Neutrophil (primary cell): ENCODE data around the gene MCCC2.
"Not testable (repeated sequence)": the region's sequence is repeated elsewhere in the genome, so short reads cannot be mapped to it uniquely, and the experiment has no call there.

ENCODE experiments used
- H3K27ac ChIP-seq: fragments of 200-600 bp; sonication (generic); 2 replicates; pipeline ENCODE4 v1.5.1; 2016; ENCODE audit warnings: mild to moderate bottlenecking, moderate library complexity
- H3K27me3 ChIP-seq: fragments of 200-600 bp; sonication (generic); 2 replicates; pipeline ENCODE4 v1.6.0; 2016; ENCODE audit warnings: mild to moderate bottlenecking
- H3K36me3 ChIP-seq: fragments of 200-600 bp; sonication (generic); 2 replicates; pipeline ENCODE4 v1.5.1; 2017
- H3K4me1 ChIP-seq, 2 experiments: fragments of 200-600 bp in 1 of 2; sonication (generic) in 1 of 2; 1 replicate in 1 of 2; 2 replicates in 1 of 2; pipeline versions ENCODE4 v1.5.1 to v1.6.1; 2013 to 2016; ENCODE audit warnings: low read depth in 1 of 2, low read length in 1 of 2, mild to moderate bottlenecking in 1 of 2, moderate library complexity in 1 of 2; ENCODE audit not compliant: control insufficient read depth in 1 of 2, insufficient read depth in 1 of 2
- H3K4me3 ChIP-seq, 2 experiments: fragments of 200-600 bp in 1 of 2; sonication (generic) in 1 of 2; 1 replicate in 1 of 2; 2 replicates in 1 of 2; pipeline ENCODE4 v1.5.1; 2013 to 2016; ENCODE audit warnings: low read depth in 1 of 2, low read length in 1 of 2, mild to moderate bottlenecking in 1 of 2, moderate library complexity in 1 of 2
- H3K9me3 ChIP-seq: fragments of 200-600 bp; sonication (generic); 2 replicates; pipeline ENCODE4 v1.5.1; 2016
- CTCF ChIP-seq: fragments of 200-600 bp; sonication (generic); IDR thresholded peaks from 2 replicates; pipeline ENCODE4 v1.5.1; 2016; ENCODE audit warnings: antibody characterized with exemption

The MCCC2 gene

GRCh38 chr5:71569748-71570509 lies 17.2 kb upstream of the MCCC2 start:
- H3K4me3 ChIP-seq, result no peak overlapping the region
- H3K4me1 ChIP-seq, result no peaks in the 10 kb centered on the region
- no peak for TF ChIP-seq CTCF
- no peak overlapping the region for H3K27ac ChIP-seq
- peaks cover 23% of the 10 kb centered on the region for H3K36me3 ChIP-seq
- no peaks in the 10 kb centered on the region for H3K27me3 ChIP-seq
- no peaks in the 10 kb centered on the region for H3K9me3 ChIP-seq

- not testable (repeated sequence) for H3K27ac ChIP-seq, H3K27me3 ChIP-seq, H3K9me3 ChIP-seq, H3K4me3 ChIP-seq, H3K4me1 ChIP-seq
- peaks cover 10% of the 10 kb centered on the region for H3K36me3 ChIP-seq
Measured at GRCh38 chr5:71571811-71572210, 15.3 kb upstream of the MCCC2 start.

- no peak for TF ChIP-seq CTCF
- Histone ChIP-seq H3K36me3 (peaks cover 2% of the 10 kb centered on the region), H3K9me3 (no peaks in the 10 kb centered on the region), H3K27ac (no peak overlapping the region), H3K27me3 (no peaks in the 10 kb centered on the region), H3K4me1 (no peaks in the 10 kb centered on the region), H3K4me3 (no peak overlapping the region)
Measured at GRCh38 chr5:71573591-71573990, 13.5 kb upstream of the MCCC2 start.

GRCh38 chr5:71575588-71575987 lies 11.6 kb upstream of the MCCC2 start:
- H3K27me3 ChIP-seq, H3K4me1 ChIP-seq, H3K27ac ChIP-seq, H3K9me3 ChIP-seq, H3K36me3 ChIP-seq, H3K4me3 ChIP-seq: not testable (repeated sequence)

- H3K36me3 ChIP-seq, result no peaks in the 10 kb centered on the region
- H3K4me3 ChIP-seq, result no peak overlapping the region
- no peaks in the 10 kb centered on the region for H3K9me3 ChIP-seq
- H3K4me1 ChIP-seq, result no peaks in the 10 kb centered on the region
- TF ChIP-seq CTCF, result no peak
- H3K27me3 ChIP-seq, result no peaks in the 10 kb centered on the region
- no peak overlapping the region for H3K27ac ChIP-seq
Measured at GRCh38 chr5:71576241-71576640, 10.9 kb upstream of the MCCC2 start.

- H3K36me3 ChIP-seq, H3K9me3 ChIP-seq, H3K27ac ChIP-seq, H3K4me1 ChIP-seq, H3K27me3 ChIP-seq, H3K4me3 ChIP-seq: not testable (repeated sequence)
Measured at GRCh38 chr5:71577839-71578238, 9.3 kb upstream of the MCCC2 start.

- Histone ChIP-seq H3K4me3 (no peak overlapping the region), H3K36me3 (no peaks in the 10 kb centered on the region), H3K4me1 (peaks cover 10 to 14% of the 10 kb centered on the region in 2 experiments), H3K27ac (no peak overlapping the region), H3K27me3 (no peaks in the 10 kb centered on the region), H3K9me3 (no peaks in the 10 kb centered on the region)
- no peak for TF ChIP-seq CTCF
Measured at GRCh38 chr5:71582945-71583584, 4.1 kb upstream of the MCCC2 start.
